GM18517 (cell line): Measurements from ENCODE around the gene KSR2.

Experiments used
- ATAC-seq: cut with Tn5 transposase; IDR thresholded peaks from one replicate; pipeline ENCODE4 v1.9.1; 2021; ENCODE audit warnings: mild to moderate bottlenecking, moderate library complexity; ENCODE audit not compliant: unreplicated experiment

Gene KSR2

DNA sequence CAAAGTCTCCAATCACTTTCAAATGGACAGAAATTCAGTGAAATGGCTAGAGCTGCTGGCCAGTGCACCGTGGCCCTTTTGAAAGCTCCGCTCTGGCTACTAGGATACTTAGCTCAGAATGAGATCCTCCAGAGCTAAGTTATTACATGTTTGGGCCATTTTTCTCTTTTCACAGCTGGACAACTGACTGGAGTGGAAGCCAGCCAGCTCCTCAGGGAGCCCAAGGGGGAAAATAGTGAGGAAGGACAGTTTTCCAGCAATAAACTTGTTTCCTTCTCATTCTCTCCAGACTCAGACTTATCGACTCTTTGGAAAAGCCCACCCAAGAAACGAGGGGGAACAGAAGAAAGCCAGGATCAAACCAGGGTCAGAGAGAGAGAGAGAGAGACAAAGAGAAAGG, 266.0 kb downstream of the KSR2 start:
- ATAC-seq = no peak

- ATAC-seq = no peak
These were observed 269.2 kb downstream of the KSR2 start for GRCh38 chr12:117699575-117699974.

DNA sequence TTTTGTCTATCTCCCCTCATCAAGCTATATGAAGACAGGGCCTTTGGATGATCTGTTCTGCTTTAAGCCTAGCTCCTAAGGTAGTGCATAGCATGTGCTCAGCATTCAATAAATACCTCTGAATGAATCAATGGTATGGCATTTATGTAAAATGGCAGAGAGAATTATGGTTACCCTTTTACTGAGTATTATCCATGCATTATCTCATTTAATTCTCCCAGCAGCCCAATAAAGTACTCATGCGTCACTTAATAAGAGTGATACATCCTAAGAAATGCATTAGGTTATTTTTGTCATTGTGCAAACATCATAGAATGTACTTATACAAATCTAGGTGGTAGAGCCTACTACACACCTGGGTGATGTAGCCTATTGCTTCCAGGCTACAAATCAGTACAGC, 269.7 kb downstream of the KSR2 start:
- no peak for ATAC-seq

GRCh38 chr12:117695956-117696355, 272.8 kb downstream of the KSR2 start:
- ATAC-seq = no peak

DNA sequence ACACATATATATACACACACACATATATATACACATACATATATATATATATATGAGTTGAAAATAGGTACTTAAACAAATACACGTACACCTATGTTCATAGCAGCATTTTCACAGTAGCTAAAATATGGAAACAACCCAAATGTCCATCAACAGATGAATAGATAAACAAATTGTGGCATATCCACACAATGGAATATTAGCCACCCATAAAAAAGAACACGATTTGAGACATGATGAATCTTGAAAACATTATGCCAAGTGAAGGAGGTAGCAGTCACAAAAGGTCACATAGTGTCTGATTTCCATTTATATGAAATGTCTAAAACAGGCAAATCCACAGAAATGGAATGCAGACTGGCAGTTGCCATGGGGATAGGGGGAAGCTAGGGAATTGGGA, 276.3 kb downstream of the KSR2 start:
- ATAC-seq = no peak

- no peak for ATAC-seq
These were observed 278.9 kb downstream of the KSR2 start for GRCh38 chr12:117689857-117690256.

- ATAC-seq = no peak
These were observed 280.3 kb downstream of the KSR2 start for GRCh38 chr12:117688446-117688845.

GRCh38 chr12:117686911-117687377, 281.8 kb downstream of the KSR2 start:
- no peak for ATAC-seq

- ATAC-seq = no peak
These were observed 282.6 kb downstream of the KSR2 start for GRCh38 chr12:117686210-117686609.

DNA sequence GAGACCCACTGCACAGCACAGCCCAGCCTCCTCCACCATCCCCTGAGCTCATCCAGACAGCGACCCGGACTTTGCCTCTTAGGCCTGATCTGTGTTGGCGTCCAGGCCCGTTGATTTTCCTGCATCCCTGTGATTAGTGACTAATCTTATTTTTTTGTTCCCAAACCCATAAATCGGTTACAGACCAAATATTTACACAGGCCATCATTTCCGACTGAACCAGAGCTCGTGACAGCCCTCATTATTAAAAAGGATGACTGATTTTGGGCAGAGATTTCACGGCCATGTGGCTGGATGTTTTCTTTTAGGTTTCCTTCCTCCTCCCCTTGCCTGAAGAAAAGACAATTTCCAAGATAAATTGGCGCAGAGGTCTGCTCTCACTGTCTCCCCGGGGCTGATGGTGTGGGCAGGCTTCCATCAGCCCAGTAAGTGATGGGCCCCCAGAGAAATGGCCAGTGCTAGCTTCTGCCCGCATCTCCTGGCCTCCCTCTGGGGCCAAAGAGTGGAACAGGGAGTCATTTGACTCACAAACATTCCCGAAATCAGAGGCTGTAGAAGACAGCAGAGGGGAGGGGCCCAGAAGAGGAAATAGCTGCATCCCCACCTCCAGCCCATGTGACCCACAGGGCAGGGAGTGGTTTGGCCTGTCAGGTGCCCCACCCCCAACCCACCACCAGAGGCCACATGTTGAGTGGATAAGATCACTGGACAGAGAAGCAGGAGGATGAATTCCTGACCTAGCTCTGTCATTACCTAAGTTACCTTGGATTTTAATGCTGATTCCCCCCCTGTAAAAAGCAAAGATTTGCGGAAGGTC, 283.5 kb downstream of the KSR2 start:
- no peak for ATAC-seq

- ATAC-seq = no peak
These were observed 284.3 kb downstream of the KSR2 start for GRCh38 chr12:117684471-117684870.

DNA sequence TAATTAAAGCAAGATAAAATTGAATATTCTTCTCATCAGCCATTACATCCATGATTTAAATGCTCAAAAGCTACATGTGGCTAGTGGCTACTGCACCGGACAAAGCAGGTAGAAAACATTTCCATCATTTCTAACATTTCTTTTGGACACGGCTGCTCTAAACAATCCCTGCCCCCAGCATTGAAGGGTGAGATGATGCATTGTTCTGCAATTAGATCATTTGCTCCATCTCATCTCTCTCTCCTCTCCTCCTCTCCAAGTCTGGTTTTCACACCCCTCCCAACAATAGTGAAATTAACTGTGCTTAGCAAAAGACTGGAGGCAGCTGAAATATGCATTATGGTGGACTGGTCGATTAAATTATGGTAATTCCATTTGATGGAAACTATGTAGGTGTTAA, 288.5 kb downstream of the KSR2 start:
- no peak for ATAC-seq

GRCh38 chr12:117679776-117680175, 289.0 kb downstream of the KSR2 start:
- ATAC-seq = no peak

GRCh38 chr12:117674763-117675162, 294.0 kb downstream of the KSR2 start:
- no peak for ATAC-seq

DNA sequence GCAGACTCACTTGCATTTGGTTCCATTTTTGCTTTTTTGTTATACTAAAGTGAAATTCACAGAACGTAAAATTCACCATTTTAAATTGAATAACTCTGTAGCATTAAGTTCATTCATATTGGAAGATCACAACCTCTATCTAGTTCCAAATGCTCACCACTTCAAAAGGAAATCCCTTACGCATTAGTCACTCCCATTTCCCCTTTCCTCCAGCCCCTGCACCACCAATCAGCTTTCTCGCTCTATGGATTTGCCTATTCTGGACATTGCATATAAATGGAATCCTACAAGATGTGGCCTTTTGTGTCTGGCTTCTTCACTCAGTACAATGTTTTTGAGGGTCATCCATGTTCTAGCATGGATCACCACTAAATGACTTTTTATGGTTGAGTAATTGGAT, 294.5 kb downstream of the KSR2 start:
- ATAC-seq = no peak

GRCh38 chr12:117671734-117672133, 297.1 kb downstream of the KSR2 start:
- ATAC-seq = no peak

DNA sequence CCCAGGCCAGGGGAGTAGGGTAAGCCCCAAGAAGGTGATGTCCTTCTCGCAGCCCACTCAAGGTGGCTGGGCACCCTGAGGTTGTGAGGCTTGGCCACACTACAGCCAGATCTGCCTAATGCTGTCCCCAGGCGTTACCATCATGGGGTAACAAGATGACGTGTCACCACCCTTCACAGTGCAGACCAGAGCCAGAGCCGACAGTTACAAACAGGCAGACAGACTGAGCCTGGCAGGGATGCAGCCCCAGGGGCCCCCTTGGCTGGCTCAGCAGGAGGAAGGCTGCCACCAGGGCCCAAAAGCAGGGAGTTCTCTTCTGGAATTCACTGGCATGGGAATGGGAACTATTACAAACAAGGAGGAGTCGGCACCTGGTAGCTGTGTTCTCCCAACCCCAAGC, 304.6 kb downstream of the KSR2 start:
- ATAC-seq = no peak

DNA sequence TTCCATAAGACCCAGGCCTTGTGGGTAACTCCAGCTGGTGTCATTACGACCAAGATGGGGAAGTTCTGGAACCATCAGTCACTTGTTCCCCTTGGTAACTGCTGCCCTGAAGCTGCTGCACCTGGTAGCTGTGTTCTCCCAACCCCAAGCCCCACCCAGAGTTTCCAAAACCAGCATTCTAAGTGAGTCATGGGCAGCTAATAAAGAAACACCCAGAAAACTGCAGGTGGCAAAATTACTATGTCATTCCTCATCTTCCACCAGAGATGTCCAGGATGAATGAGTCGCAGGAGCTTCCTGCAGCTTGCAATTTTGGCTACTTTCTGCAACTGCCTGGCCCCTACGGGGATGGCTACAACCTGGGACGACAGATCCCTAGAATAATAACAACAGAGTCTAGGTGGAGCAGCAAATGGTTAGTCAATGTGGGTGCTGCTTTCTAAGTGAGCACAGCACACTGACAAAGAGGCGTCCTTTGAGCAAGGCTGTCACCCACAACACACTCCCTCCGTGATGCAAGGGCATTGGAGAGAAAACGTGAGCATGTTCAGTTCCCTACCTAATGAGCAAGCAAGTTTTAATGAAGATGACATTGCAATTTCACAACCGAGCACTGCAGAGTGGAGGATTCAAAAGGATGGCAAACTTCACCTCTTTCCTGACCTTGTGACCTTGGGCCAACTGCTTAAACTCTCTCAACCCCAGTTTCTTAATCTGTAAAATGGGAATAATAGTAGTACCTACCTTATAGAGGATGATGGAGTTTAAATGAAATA, 306.0 kb downstream of the KSR2 start:
- ATAC-seq = no peak

GRCh38 chr12:117662220-117662619, 306.6 kb downstream of the KSR2 start:
- no peak for ATAC-seq

DNA sequence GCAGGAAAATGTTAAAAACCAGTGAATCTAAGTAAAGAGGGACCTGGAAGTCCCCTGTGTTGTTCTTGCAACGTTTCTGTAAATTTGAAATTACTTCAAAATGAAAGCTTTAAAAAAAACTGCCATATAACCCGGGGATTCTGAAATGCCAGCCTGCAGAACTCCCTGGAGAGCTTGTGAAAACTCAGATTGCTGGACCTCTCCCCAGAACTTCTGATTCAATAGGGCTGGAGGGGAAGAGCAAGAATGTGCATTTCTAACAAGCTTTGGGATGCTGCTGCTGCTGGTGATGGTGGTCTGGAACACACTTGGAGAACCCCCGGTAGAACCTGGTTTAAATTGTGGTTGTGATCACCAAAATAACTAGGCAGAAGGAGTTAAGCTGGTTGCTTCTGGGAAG, 307.3 kb downstream of the KSR2 start:
- ATAC-seq = no peak

DNA sequence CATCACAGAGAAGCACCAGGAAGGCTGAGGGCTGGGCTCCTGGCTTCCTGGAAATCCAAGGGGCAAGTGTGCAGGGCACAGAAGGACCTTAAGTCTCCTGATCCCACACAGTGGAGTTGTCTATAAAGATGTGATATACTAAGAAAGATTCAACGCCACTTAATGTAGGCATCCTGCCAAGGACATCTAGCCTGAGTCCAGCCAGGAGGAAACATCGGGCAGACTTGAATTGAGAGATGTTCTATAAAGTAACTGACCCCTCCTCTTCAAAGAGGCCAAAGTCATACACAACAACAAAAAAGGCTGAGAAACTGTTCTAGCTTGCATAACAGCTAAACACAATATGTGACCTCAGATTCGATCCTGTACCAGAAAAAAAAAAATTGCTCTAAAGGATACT, 307.9 kb downstream of the KSR2 start:
- ATAC-seq = no peak

DNA sequence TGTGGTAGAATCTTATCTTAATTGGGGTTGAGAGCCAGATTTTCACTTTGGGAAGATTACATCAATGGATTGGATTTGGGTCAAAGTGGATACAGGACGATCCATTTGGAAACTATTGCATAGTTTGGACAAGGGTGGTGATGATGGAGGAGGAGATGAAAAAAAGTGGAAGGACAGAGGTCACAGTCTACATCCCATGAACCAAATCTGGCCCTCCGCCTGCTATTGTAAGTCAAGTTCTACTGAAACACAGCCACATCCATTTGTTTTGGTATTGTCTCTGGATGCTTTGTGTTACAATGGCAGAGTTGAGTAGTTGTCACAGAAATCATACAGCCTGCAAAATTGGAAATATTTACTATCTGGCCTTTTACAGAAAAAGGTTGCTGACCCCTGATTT, 310.6 kb downstream of the KSR2 start:
- ATAC-seq = no peak
